NCI-H1092 (cell line): Measurements from ENCODE around the gene RTN1.
A peak's percentile ranks its signal among the peaks of the same experiment; 100 is the strongest.
"Not testable (repeated sequence)": the region's sequence is repeated elsewhere in the genome, so short reads cannot be mapped to it uniquely, and the experiment has no call there.

ENCODE experiments used
- DNase-seq: peaks from one replicate; lab custom pipeline; 2025; lab: John Stamatoyannopoulos, UW

The RTN1 gene

DNA sequence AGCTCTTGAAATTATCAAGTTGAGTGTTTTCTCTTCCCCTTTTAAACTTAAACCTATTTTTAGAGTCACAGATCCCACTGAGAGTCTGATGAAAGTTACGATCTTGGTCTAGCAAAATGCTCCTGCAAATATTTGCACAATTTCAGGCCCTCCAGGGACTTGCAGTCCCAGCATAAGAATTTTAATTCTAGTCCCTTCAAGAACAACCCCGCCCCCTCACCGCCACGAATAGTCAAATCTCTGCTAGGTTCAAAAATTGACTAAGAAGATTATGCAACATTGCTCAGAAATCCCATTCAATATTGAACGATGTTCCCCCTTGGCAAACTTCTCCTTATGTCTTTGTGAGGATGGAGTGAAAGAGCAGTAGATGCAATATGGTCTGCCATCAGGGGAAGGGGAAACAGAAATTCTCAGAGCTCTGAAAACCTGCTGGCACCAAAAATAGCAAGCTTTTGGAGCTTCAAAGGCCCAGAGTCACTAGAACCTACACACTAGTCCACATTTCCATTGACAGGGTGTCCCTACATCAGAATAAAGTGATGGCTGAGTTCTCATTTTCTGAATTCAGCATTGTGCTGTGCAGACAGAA, 166.4 kb downstream of the RTN1 start:
- DNase-seq = no peak

DNA sequence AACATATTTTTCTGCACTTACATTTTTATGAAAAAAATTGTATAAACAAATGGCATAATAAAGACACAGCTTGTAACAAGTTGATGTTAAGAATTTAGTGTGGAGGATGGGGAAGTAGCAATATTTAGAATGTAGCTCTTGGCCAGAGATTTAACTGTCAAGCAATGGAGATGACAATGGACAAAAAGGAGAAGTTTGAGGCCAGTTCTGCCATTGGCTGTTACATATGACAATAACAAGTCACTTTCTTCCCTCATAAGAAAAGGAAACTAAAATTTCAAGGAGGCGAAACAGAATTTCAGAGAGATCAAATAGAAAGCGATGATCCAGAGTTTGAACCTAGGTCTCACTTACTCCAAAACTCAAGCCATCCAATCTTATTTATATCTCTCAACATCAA, 171.1 kb downstream of the RTN1 start:
- DNase-seq = no peak

DNA sequence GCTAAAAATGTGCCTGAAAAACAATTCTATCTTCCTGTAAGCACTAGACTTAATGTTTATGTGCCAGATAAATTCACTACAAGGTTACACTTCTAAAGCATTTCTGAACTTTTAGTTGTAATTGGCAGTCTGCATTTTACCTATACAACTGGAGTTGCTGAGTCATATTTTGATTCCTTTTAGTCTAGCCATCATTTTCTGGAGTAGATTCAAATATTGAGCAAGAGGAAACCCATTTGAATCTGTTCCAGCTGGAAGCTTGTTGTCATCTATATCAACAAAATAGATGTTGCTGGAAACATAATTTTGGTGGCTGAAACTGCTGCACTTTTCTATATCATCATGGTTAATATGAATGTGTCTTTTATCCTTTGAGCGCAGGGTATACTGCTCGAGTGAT, 171.8 kb downstream of the RTN1 start:
- DNase-seq = no peak

DNA sequence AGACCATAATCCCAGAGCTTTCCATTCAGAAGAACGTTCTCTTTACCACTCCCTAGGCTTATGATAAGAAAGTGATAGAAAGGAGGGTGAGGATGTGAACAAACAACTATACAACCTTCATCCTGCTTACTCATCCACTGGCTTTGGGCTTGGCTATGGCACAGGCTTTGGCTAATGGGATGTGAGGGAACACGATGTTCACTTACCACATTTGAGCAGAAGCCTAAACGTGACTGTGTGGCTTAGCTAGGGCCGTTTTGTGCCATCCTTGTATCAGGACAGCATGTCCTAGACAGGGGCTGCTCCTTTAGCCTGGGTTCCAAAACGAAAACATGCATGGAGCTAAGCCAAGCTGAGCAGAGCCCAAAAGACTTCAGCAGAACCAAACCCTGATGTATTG, 175.4 kb downstream of the RTN1 start:
- no peak for DNase-seq

DNA sequence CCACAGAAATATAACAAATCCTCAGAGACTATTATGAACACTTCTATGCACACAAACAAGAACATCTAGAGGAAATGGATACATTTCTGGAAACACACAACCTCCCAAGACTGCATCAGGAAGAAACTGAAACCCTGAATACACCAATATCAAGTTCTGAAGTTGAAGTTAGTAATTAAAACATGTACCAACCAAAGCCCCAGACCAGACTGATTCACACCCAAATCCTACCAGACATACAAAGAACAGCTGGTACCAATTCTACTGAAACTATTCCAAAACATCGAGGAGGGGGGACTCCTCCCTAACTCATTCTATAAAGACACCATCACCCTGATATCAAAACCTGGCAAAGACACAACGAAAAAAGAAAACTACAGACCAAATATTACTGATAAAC, 179.3 kb downstream of the RTN1 start:
- no peak for DNase-seq

DNA sequence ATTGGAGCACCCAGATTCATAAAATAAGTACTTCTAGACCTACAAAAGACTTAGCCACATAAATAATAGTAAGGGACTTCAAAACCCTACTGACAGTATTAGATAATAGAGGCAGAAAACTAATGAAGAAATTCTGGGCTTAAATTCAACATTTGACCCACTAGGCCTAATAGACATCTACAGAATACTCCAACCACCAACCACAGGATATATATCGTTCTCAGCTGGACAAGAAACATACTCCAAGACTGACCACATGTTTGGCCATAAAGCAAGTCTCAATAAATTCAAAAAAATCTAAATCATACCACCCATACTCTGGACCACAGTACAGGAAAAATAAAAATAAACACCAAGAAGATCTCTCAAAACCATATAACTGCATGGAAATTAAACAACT, 180.2 kb downstream of the RTN1 start:
- DNase-seq = no peak

DNA sequence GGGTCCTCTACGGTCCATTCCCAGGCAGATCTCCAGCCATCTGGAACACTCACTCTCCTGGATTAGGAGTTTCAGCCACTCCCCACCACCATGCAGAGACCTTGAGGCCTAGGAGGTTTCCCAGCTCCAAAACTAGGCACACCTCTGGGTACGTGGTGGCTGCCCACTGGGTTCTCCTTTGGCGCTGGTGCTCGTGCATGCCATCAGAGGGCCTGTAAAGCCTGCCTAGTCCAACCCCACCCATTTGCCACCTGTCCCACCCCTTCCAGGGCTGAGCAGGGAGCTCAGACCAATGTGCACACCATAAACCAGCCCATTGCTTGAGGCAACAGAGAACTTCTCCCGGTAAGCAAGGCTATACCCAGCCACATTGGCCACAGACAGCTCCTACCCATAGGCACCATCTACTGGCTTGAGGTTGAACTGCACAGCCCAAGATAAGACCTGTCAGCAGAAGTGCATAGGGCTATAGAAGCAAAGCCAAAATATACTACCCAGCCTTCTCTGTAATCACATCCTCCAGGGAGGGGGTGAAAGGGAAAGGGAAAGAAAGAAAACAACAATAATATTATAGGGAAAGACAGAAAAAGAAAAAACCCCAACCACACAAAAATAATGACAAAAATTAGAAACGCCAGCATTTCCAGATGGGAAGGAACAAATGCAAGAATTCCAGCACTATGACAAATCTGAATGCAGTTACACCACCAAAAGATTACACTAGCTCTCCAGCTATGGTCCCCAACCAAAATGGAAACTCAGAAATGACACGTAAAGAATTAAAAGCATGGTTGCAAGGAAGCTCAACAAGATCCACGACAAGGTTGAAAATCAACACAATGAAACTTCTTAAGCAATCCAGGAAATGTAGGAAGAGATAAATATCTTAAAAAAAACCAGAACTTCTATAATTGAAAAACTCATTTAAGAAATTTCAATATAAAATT, 182.1 kb downstream of the RTN1 start:
- DNase-seq = peak; percentile 39

DNA sequence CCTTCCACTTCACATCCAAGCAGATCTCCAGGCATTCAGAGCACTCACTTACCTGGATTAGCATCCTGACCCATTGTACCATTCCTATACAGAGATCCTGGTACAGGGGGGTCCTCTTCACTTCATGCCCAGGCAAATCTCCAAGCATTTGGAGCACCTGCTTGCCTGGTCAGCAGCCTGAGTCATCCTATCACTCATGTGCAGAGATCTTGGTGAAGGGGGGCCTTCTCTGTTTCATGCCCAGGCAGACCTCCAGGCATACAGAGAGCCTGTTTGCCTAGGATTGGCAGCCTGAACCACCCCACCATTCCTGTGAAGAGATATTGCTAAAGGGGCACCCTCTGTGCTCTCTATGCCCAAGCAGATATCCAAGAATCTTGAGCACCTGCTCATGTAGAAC, 182.9 kb downstream of the RTN1 start:
- DNase-seq = no peak

DNA sequence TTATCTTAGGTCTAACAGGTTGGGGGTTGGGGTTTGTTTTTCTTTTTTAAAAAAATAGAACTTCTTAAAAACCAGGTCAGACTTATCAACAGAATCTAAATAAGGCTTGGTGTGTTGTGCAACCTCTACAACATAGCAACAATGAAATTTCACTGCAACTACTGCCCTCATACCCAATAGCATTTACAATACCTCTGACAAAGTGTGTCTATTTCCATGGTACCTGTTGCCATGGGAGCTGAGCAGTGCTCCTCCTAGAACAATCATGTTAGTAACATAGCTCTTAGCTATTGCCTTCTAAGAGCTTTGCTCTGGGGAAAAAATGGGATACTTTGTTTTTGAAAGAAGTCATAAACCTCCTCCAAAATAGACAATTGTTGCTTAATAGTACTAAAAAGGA, 190.7 kb downstream of the RTN1 start:
- DNase-seq = no peak

DNA sequence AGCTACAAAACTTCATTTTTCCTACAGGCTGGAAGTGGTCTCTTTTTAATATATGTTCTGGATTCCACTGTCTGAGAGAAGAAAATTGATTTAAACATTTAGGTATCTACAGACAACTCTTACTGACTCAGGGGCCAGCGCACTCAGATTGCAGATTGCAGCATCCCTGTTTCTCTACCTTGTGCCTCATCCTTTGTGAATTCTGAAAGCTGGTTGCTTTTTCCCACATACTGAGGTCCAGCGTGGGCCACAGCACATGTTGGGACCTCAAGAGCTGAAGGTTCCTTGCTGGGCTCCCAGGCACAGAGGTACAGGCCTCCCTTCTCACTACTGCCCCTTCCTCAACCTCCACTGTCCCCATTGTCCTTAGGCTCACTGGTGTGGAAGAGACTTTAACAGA, 192.2 kb downstream of the RTN1 start:
- no peak for DNase-seq

DNA sequence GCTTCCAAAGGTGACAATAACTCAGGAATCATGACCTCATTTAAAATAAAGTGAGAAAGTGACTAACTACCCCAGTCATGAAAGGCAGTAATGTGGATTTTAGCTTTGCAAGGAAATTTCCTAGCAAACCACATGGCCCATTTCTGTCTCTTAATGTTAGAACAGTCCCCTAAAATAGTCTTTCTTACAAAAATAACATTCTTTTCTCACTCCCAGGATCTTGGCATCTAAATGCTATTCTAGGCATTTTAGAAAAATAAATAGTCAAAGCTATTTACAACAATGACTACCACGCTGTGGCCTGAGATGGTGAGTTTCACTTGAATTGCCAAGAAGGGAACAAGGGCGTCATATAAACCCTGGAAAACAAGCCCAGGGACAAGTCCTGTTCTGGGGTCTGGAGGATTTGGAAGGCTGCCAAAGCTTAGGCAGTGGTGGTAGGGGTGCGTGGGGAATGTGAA, 192.8 kb downstream of the RTN1 start:
- no peak for DNase-seq

DNA sequence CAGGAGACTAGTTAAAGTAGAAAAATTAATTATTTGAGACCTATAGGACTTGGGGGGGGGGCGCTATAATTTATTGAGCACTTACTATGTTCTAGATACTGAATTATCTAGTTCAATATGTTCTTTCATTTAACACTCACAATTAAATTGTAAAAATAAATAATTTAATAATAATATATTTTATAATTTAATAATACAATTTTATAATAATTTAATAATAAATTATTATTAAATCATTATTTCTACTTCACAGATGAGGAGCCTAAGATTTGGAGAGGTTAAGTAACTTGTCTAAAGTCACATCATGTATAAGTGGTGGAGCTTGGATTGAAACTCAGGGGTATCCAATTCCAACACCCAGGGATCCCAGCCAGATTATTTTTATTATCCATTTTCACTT, 195.2 kb downstream of the RTN1 start:
- DNase-seq = no peak

DNA sequence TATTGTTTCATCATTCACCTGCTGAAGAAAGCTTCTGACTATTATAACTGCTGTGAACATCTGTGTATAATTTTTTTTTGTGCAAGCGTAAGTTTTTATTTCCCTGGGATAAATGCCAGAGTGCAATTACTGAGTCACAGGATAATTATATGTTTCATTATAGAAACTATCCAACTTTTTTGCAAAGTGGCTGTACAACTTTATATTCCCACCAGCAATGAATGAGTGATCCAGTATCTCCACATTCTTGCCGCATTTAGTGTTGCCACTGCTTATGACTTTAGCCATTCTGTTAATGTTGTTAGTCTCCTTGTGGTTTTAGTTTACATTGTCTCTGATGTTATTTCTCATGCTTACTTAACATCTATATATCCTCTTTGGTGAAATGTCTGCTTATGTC, 205.8 kb downstream of the RTN1 start:
- no peak for DNase-seq

DNA sequence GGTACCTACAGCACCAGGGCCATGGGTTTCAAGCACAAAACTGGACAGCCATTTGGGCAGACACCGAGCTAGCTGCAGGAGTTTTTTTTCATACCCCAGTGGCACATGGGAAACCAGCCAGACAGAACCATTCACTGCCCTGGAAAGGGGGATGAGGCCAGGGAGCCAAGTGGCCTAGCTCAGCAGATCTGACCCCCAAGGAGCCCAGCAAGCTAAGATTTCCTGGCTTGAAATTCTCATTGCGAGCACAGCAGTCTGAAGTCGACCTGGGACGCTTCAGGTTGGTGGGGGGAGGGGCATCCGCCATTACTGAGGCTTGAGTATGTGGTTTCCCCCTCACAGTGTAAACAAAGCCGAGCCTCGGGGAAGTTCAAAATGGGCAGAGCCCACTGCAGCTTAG, 212.8 kb downstream of the RTN1 start:
- no peak for DNase-seq

DNA sequence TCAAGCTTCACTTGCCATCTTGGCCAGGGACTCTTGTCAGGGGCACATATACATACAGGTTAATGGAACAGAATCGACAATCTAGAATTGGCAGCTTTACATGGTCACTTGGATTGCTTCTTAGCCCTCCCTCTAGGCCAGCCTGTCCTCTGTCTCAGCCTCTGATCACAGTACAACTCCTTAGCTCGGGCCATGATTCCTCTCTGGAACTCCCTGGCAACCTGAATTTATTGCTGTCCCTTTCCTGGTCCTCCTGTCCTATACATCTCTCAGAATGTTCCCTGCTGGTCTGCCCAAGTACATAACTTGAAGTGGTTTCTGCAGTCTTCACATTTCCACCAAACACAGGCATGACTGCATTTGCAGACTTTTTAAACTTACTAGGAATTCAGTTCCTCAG, 214.1 kb downstream of the RTN1 start:
- no peak for DNase-seq

DNA sequence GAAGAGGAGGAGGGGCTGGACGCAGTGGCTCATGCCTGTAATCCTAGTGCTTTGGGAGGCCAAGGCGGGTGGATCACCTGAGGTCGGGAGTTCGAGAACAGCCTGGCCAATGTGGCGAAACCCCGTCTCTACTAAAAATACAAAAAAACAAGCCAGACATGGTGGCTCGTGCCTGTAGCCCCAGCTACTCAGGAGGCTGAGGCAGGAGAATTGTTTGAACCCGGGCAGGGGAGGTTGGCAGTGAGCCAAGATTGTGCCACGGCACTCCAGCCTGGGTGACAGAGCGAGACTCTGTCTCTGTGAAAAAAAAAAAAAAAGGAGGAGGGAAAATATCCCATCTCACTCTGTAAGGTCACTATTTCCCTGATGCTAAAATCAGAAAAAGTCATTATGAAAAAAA, 216.4 kb downstream of the RTN1 start:
- DNase-seq = not testable (repeated sequence)

DNA sequence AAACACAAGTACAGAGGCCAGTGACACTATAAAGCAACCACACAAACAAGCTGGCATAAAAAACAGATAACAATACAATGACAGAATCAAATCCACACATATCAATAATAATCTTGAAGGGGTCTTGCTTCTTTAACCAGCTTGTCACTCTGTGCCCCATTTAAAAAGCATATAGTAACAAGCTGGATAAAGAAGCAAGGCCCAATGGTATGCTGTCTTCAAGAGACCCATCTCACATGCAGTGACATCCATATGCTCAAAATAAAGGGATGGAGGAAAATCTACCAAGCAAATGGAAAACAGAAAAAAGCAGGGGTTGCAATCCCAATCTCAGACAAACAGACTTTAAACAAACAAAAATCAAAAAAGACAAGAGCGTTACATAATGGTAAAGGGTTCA, 223.7 kb downstream of the RTN1 start:
- DNase-seq = not testable (repeated sequence)

DNA sequence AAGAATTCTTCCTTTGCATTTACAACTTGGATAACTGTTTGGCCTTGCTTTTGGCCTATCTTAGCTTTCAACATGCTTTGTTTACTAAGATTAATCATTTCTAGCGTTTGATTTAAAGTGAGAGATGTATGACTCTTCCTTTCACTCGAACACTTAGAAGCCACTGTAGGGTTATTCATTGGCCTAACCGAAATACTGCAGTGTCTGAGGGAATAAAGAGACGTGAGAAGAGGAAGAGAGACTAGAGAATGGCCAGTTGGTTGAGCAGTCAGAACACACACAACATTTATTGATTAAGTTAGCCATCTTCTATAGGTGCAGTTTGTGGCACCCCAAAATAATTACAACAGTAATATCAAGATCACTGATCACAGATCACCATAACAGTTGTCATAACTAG, 231.7 kb downstream of the RTN1 start:
- DNase-seq = no peak

DNA sequence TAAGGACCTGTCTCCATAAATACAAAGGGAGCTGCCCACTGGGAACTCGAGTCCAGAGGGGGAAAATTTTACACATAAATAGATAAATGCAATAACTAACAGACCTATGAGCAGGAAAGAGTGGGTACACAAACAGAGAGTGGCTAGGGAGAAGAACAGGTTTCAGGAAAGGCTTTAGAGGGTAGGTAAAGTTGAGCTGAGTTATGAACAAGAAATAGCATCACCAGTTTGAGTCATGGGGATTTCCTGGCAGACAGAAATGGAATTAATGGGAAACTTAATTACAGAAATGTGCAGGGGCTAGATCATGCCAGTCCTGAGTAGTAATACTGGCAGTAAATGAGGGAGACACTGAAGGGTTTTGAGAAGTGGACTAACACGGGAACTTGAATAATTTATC, 236.0 kb downstream of the RTN1 start:
- no peak for DNase-seq

DNA sequence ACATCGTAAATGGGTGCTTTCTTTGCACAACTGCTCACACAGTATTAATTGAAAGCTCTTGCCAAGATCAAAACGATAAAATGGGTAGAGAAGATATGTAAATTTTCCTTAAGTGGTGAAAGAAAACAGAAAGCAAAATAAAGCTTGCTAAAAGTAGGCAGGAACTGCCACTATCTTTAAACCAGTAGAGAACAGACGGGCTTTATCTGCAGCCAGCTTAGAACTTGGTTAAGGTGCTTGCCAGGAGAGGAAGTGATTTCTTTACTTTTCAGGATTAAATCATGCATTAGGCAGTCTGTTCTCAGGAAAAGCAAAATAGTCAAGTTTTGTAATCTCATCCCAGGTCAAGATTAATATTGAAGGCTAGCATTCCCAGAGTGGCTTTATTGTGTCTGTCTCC, 237.1 kb downstream of the RTN1 start:
- no peak for DNase-seq

DNA sequence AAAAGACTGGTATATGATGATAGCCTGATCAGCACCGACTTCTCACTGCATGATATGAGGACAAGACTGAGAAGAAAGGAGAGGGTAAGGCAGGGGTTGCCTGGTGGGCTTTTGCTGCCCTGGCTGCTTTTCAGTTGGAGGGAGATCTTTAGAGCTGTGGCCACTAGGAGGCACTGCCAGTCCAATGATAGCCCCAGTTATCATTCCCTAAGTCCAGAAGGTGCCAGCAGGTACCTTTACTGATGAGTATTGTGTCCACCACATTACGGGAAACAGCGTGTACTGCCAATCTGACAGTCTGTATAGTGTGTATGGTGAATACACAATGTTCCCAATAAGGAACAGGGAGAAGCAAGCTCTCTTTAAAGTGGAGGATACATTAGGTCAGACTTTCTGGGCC, 238.2 kb downstream of the RTN1 start:
- peak; percentile 46 for DNase-seq

DNA sequence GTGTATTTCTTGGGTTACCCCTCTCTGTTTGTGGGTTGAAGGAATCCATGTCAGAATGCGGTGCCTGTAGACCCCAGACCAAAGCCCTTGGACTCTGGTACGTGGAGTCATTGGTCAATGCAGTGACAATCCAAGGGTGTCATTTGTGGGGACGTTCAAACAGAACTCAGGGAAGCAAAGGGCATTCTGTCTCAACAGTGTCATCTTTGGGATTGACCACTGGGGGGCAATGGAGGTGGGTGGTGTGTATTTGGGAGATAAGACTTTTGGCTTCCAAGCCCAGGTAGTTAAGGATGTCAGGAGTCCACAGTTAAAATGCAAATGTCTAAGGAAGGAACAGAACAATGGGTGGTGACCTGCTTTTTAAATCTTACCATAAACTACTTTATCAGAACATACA, 239.3 kb downstream of the RTN1 start:
- peak; percentile 9 for DNase-seq

DNA sequence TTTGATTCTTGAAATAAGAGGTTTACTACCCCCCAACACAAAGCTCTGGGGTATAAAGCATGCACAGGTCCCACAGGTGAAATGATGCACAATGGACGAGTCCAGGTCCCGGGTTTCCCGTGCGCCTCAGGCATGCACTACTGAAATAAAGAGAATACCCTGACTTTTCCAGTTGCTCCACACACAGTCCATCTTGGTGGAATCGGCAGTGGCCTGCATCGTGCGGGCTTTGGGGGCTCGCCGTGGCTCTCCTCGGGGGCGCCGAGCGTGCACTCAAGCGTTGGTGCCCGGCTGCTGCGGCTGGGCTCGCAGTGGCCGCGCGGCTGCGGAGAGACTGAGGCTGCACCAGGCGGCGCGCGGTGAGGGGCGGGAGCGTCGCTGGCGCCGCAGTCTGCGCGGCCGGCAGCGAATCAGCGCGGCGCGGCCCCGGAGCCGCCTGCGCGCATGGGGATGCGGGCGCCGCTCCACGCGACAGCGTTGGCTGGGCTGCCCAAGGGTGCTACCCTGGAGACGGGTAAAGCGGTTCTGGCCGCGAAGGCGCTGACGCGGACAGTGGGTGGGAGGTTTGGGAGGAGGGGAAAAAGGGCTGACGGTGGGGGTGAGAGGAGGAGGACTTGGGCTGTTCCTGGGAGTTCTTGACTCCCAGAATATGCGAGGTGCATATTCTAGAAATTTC, 240.2 kb downstream of the RTN1 start:
- DNase-seq = peak; percentile 19
